SK-N-MC (cell line): Measurements from ENCODE around the gene DDX25.

Experiments used
- EZH2 ChIP-seq: fragments of 200-600 bp; sonication (generic); IDR thresholded peaks from one replicate; pipeline ENCODE4 v1.6.1; 2017; ENCODE audit warnings: antibody characterized with exemption
- POLR2AphosphoS5 ChIP-seq: IDR thresholded peaks from 2 replicates; pipeline ENCODE4 v1.6.1; 2012; ENCODE audit warnings: mild to moderate bottlenecking, low read depth, low read length, borderline replicate concordance

- no peak for TF ChIP-seq POLR2AphosphoS5
- no peak for TF ChIP-seq EZH2
These were observed 40.2 kb downstream of the DDX25 start for GRCh38 chr11:125944350-125945010.
